Stimulated activated CD4-positive, alpha-beta T cell treated with anti-CD3 and anti-CD28 coated beads, TNF-alpha, amount 100 ng/mL, for 1 hour (primary cell): Measurements from ENCODE around the gene MAP4K4.

ENCODE experiments used
- DNase-seq, 3 donors: peaks; one replicate each; pipeline ENCODE4 v3.0.0-alpha.2; 2020; ENCODE audit warnings: low read depth in 3 of 3, low spot score in 1 of 3

MAP4K4 gene

GRCh38 chr2:101863534-101863933, 166.0 kb downstream of the MAP4K4 start:
- DNase-seq, result no peak

DNA sequence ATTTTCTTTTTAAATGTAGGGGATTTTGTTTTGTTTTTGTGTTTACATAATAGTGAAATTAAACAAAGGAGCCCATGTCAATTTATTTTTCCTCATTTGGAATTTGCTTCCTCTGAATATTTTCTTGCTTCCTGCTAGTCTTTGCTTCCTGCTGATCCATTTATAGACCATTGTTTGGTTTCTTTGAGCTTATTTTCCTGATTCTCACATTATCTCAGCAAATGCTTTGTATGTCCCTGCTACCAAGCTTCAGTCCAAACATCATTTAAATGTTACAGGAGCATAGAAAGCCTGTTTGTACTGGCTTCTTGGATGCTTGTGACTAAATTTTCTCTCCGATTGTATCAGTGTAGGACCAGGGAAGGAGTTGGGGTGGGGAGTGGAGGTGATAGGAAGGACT, 166.9 kb downstream of the MAP4K4 start:
- DNase-seq, result no peak

DNA sequence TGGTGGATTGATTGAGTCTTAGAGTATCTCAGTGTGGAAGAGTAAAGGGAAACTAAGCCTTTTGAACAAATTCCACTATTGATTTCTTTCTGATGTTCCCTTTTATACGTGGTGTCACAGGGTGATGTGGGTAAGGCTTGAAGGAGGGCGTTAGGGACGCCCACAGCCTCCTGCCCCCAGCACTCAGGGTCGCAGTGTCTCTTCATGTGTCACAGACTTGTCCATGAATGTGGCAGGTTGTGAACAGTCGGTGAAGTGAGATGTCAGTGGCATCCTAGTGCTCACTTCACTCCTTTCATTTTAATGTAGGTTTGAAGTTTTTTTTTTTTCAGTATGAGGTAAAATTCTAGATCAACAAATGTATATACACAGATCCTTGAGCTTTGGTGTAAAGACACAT, 171.0 kb downstream of the MAP4K4 start:
- DNase-seq, result no peak

DNA sequence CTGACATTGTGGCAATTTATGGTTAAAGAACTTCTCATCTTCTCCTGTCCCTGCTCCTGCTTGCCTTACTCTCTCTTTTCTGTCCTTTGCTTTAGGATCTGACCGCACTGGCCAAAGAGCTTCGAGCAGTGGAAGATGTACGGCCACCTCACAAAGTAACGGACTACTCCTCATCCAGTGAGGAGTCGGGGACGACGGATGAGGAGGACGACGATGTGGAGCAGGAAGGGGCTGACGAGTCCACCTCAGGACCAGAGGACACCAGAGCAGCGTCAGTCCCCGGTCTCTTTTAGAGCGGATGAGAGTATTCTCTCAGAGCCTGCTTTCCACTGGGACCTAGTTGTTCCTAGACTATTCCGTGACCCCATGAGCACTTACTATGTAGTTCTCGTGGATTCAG, 172.0 kb downstream of the MAP4K4 start:
- no peak for DNase-seq

GRCh38 chr2:101870444-101870843, 172.9 kb downstream of the MAP4K4 start:
- DNase-seq, result no peak

DNA sequence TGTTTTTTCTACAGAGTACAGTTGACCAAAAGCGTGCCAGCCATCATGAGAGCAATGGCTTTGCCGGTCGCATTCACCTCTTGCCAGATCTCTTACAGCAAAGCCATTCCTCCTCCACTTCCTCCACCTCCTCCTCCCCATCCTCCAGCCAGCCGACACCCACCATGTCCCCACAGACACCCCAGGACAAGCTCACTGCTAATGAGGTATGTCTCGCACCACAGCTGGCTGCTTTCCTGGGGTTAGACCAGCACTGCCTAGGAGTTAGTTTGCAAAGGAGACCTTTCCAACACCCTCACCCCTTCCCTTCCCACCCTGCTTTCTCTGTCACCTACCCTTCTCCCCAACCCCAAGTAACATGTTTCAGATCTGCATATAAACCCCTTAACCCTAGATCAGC, 174.0 kb downstream of the MAP4K4 start:
- DNase-seq, result no peak

DNA sequence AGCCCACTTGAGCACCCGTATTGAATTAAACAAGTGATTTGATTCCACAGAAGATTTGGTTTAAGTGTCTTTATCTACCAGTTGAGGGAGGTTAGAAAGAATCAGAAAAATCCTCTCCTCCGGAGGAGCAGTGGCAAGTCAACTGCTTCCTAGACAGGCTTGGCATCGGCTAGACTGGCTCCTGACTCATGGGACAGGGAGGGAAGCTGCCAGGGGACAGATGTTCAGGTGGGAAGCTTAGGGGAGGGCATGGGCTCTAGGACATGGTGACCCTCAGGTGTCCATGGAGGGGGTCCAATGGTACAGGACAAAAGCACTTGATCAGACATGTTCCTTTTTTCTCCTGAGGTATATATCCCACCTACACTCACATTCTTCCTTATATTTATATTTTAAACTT, 175.0 kb downstream of the MAP4K4 start:
- no peak for DNase-seq

- no peak for DNase-seq
Measured at GRCh38 chr2:101873543-101873942, 176.0 kb downstream of the MAP4K4 start.

DNA sequence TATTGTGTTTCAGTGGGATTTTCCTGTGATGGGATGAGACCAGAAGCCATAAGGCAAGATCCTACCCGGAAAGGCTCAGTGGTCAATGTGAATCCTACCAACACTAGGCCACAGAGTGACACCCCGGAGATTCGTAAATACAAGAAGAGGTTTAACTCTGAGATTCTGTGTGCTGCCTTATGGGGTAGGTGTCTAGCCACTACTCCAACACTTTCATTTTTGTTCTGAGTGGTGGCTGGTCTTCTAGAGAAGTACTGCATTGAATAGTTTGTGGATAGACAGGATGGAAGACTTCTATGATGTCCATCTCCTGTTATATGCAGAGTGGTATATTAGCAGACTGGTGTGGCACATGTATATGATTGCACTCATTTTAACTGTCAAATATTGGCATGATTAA, 176.6 kb downstream of the MAP4K4 start:
- no peak for DNase-seq

- no peak for DNase-seq
Measured at GRCh38 chr2:101879466-101879865, 182.0 kb downstream of the MAP4K4 start.

DNA sequence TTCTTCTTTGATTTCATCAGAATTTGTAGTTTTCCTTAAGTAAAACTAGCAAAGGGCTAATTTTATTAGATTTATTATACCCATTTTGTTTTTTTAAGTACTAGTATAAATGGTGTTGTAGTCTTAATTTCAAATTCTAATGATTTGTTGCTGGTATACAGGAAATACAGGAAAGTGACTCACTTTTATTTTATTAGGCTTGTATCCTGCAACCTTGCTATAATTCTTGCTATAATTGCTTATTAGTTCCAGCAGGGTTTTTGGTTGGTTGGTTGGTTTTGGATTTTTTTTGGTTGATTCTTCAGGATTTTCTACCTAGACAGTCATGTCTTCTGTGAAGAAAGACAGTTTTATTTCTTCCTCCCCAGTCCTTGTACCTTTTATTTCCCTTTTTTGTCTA, 183.6 kb downstream of the MAP4K4 start:
- no peak for DNase-seq

DNA sequence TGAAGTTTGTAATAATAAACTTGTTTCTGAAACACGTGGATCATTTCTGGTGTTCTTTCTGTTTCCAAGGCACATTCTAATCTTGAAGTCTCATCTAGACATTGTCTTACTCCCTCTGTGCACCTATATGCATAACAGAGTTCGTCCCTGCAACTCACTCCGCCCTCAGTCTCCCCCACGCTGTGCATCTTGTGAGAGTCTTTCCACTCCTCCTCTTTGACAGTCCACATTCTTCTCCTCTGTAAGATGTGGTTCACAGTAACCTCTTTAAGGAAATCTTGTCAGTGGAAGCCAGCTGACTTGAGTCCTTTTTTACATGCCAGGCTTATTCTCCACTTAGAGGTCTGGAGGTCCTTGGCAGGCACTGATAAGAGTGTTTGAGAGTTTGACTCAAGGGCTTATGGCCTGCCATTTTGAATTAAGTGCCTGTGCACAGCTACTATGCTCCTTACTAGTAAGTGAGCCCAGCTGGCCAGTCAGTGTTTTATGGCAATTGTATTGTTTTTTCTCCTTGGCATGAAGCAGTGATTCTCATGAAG, 185.3 kb downstream of the MAP4K4 start:
- no peak for DNase-seq

DNA sequence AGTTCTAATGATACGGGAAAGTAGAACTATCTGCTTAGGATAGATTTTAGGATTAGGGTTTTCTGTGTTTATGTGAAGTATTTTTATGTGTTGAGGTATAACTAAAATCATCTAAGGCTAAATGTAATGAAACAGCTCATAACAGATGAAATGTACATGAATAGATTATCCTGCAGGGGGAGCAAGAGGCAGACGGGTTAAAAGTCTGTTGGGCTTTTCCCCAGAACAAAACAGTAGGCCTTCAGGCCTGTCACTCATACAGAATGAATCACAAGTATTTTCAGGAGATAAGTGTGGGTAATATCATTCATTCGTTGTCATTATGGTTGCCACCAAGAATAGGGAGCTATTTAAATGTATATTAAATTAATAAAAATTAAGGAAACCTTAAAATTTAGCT, 186.4 kb downstream of the MAP4K4 start:
- no peak for DNase-seq

GRCh38 chr2:101884423-101884822, 186.9 kb downstream of the MAP4K4 start:
- DNase-seq, result no peak

DNA sequence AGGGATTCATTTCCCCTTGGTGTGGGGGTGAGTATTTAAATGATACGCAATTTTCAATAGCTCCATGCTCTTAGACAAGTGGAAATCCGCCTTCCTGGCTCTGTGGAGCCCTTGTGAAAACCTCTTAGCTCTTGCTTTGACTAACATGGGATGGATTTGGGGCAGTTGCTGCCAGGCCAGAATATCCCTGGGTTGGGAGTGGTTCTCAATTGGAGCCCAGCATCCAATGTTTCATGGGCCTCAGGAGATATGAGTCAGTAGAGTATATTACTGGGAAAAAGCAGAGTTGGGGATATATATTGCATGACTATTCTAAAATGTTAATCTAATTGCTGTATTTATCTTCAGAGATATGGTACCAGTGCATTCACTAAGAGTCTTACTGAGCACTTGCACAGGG, 189.8 kb downstream of the MAP4K4 start:
- DNase-seq, result no peak

DNA sequence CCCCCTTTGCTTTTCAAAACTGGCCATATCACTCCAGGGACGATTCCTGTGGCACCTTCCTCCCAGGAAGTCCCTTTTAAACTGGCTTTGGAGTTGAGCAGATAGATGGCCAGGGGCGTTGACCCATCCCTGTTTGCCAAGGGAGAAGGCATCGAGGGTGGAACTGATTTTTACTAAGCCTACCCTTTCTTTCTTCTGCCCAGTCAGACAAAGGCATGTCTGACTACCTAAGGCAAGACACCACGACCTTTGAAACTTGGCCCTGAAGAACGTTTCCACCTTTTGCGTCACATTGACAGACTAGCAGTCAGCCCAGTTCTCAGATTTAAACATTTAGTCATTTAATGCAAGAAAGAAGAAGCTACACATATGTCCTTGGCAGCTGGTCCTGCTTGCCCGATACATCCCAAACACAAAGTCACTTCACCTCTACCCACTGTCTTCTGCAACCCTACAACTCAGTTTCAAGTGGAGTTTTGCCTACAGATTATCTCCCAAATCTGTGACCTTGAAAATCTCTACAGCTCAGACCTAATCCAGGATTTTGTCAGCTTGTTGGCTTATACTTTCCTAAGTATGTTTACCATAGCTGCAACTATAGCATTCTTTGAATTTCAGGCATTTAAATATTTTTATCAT, 192.1 kb downstream of the MAP4K4 start:
- no peak for DNase-seq

- no peak for DNase-seq
Measured at GRCh38 chr2:101892377-101892776, 194.9 kb downstream of the MAP4K4 start.

DNA sequence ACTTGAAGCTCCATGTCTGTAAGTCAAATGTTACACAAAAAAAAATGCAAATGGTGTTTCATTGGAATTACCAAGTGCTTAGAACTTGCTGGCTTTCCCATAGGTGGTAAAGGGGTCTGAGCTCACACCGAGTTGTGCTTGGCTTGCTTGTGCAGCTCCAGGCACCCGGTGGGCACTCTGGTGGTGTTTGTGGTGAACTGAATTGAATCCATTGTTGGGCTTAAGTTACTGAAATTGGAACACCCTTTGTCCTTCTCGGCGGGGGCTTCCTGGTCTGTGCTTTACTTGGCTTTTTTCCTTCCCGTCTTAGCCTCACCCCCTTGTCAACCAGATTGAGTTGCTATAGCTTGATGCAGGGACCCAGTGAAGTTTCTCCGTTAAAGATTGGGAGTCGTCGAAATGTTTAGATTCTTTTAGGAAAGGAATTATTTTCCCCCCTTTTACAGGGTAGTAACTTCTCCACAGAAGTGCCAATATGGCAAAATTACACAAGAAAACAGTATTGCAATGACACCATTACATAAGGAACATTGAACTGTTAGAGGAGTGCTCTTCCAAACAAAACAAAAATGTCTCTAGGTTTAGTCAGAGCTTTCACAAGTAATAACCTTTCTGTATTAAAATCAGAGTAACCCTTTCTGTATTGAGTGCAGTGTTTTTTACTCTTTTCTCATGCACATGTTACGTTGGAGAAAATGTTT, 196.3 kb downstream of the MAP4K4 start:
- DNase-seq, result no peak

GRCh38 chr2:101895039-101895438, 197.5 kb downstream of the MAP4K4 start:
- no peak for DNase-seq

DNA sequence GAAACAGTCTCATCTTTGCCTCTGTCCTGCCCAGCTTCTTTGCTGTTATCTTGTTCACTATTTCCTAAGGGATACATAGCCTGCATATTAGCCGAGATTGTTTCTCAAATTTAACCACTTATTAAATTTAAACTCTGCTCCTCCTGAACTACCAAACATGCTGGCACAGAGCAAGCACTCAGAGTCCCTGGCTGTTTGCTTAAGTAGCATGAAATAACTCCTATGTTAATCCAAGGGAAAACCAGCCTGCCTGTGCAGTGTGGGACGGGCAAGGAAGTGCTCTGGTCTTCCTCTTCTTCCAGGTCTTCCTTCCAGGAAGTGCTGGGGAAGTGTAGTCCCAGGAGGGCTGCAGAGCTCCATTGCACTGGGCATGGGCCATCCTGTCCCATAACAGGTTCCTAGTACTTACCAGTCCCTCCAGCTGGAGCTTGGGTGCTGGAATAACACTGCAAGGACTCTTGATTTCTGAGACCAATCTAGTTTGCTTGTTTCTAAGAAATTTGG, 198.4 kb downstream of the MAP4K4 start:
- DNase-seq, result no peak

- DNase-seq, result no peak
Measured at GRCh38 chr2:101897301-101897700, 199.8 kb downstream of the MAP4K4 start.

DNA sequence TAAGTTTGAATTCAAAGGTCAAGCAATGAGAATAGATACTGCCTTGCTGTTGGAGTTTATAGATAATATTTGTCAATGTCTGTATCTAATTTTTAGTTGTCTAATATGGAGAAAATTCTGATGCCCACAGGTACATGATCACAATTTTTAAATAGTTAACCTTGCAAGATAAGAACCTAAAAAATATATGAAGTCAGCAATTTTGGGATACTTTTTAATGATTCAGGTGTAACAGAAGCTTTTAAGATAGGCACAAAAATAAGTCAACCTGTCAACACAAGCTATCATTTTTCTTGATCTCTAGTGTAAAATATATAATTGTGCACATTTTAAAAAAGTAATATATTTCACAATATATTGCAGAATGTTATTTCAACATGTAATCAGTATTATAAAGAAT, 201.8 kb downstream of the MAP4K4 start:
- DNase-seq, result no peak

- no peak for DNase-seq
Measured at GRCh38 chr2:101899871-101900270, 202.4 kb downstream of the MAP4K4 start.
